ENCODE data around the gene IRAK1BP1.
"Not testable (repeated sequence)": the region's sequence is repeated elsewhere in the genome, so short reads cannot be mapped to it uniquely, and the experiment has no call there.

Gene IRAK1BP1

DNA sequence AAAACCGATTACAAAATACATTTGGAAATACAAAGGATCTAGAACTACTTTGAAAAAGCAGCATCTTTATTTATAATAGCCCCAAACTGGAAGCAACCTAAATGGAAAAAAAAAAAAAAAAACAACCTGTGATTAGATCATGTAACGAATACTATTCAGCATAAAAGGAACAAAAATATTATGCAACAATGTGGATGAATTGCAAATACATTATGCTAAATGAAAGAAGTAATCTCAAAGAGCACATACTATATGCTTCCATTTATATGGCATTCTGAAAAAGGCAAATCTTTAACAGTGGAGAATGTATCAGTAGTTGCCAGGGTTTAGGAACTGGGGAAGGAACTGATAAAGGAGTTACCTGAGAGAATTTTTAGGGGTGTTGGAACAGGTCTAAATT, 28.9 kb downstream of the IRAK1BP1 start:
- DNase-seq = no peak

DNA sequence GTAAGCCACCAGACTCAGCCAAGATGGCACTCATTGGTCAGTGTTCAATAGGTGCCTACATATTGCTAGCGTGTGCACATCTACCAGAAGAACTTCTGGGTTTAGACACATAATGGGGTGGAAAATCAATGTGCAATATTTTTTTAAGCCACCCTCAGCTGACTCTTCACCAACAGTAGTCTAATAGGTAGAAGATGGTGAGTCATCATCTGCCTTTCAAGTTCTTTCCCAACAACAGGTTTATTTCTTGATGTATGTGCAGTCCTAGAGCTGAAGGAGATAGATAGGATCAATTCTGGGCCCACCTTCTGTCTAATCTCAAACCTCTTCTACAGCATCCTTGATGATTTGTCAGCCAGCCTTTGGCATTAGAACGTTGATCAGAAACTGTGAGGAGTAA, 41.3 kb downstream of the IRAK1BP1 start:
- DNase-seq = no peak

DNA sequence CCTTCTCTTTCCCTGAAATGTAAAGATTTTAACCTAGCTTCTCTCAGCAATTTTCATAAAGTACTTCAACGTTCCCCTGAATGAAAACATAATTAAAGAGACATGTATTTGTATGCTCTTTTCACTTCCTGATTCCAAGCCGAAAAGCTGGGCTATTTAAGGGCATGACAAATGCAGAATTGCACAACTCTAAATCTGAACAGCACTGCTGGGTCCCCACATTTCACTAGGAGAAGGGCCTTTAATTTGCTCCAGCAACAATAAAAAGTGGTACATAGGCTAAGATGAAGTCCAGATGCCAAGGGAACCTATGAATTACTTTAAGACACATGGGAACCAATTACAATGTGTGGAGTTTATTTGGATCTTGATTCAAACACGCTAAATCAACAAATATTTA, 42.0 kb downstream of the IRAK1BP1 start:
- no peak for DNase-seq

DNA sequence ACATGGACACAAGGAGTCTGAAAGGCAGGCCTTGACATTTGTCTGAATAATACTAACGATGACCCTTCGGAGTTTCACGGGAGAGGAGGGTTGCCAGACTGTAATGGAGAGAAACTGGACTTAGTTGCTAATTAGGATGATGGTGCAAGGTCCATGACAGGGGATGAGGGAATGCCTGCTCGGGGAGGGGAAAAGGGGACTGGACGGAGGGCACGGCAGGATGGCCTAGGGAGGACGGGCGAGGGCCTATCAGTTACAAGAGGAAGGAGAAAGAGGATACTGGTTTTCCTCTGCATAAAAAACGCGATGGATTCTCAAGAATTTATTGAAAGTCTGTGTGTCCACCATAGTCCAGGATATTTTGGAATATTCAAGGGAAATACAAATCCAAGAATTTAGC, 42.7 kb downstream of the IRAK1BP1 start:
- DNase-seq = no peak

DNA sequence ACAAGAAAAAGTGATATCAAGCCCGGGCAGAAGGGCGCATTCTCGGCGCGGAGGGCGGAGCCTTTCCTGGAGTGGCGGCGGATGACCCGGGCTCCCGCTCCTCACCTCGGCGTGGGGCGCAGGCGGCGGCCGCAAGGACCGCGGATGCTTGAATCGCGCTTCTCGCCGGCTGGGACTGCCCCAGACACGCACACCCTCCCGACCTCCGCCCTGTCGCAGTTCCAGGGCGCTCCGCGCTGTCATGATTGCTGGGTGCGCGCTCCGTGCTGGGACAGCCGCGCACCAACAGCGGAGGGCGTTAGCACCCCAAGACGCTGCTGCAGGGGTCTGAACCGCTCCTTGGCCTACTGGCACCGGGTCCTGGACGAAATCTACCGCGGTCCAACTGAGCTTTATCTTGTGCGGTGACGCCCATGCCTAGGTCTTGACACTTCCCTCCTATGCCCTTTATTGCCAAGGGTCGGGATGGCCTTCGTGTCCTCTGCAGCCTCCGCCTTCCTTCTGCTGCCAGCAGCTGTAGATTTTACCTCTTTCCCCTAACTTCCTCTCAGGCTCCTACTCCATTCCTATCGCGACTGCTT, 43.3 kb downstream of the IRAK1BP1 start:
- DNase-seq = no peak

DNA sequence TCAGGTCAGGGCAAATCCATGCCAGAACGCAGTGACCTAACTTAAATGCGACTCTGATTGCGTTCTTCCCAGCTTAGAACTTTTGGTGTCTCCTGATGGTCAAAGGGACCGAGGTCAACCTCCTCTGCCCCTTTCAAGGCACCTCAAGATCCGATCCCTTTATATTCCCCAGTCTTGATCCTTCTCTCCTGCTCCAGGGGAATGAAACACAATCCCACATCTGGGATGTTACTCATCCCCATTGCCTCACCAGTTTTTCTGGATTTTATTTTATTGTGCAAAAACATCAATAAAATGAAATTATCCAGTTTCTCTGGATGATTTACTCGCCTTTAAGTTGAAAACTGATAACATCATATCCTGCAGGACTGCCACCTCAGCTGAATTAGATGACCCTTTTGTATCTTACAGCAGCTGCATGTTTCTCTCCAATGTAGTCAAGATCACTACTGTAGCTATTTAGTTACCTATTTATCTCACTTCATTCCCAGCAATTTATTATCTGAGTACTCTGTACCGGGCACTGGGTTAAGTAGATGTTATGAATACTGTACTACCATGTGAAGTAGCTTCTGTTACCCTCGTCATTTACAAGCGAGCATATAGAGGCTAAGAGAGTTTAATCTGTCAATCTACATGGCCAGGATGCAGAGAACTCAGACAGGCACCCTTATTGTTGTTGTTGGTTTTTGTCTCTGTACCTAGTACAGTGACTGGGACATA, 44.0 kb downstream of the IRAK1BP1 start:
- DNase-seq = no peak

DNA sequence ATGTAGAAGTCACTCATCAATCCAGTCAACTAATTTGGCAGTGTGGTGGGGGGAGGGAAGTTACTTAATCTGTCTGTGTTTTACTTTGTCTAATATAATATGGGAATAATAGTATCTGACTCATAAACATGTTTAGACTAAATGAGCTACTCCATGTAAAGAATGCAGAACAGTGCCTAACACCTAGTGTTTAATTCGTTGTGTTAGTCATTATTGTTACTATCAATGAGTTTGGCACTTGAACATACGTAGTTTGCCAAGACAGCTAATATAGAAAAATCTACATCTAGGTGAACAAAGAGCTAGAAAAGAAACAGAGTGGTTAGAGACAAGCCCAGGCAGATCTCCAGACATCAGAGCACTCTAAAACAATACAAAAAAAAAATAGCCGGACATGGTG, 49.1 kb downstream of the IRAK1BP1 start:
- no peak for DNase-seq

DNA sequence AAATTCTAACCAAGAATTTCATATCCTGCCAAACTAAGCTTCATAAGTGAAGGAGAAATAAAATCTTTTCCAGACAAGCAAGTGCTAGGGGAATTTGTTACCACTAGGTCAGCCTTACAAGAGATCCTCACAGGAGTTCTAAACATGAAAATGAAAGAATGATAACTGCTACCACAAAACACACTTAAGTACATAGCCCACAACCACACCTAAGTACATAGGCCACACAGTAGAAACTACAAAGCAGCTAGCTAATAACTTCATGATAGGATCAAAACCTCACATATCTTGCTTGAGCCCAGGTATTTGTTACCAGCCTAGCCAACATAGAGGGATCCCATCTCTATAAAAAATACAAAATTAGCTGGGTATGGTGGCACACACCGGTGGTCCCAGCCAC, 50.4 kb downstream of the IRAK1BP1 start:
- no peak for DNase-seq

DNA sequence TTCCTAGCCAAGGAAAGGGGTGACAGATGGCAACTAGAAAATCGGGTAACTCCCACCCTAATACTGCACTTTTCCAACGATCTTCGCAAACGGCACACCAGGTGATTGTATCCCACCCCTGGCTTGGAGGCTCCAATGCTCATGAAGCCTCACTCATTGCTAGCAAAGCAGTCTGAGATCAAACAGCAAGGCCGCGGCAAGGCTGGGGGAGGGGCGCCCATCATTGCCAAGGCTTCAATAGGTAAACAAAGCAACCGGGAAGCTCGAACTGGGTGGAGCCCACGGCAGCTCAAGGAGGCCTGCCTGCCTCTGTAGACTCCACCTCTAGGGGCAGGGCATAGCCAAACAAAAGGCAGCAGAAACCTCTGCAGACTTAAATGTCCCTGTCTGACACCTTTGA, 53.8 kb downstream of the IRAK1BP1 start:
- DNase-seq = not testable (repeated sequence)

DNA sequence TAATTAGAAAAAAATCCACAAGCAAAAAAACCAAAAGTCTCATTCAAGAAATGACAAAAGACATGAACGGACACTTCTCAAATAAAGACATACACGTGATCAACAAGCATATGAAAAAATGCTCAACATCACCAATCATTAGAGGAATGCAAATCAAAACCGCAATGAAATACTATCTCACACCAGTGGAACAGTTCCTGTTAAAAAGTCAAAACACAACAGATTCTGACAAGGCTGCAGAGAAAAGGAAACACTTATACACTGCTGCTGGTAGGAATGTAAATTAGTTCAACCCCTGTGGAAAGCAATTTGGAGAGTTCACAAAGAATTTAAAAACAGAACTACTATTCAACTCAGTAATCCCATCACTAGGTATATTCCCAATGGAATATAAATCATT, 58.0 kb downstream of the IRAK1BP1 start:
- no peak for DNase-seq

DNA sequence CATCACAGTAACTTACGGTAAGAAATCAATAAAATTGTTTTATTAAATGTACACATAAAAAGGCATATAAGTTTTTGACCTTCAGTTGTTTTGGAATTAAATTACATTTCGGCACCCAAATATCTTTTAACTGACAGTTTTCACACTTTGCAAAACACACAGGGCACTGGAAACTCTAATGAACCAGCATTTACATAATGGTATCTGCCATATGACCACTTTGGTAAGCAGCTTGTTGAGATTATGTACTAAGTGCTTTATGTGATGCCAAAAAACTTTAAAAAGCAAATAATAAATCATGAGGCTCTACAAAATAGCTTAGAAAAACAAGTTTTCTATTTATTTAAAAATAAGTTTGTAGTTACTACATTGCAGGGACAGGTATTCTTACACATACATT, 68.2 kb downstream of the IRAK1BP1 start:
- no peak for DNase-seq

DNA sequence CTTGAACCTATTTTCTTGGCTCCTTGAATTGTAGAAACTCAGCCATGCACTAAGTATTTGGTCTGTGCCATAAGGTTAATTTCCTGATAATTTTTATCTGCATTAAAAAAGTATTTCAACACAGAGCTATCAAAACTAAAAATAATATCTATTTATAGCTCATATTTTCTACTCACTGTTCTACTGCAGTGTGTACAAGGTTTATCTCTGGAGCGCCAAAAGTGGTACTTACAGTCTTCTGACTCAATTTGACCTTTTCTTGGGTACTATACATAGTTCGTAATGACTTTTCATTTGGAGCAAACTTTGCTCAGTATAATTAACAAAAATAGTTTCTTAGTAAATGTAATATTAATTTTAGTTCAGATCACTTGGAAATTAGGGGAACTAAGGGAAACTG, 69.2 kb downstream of the IRAK1BP1 start:
- DNase-seq = no peak

DNA sequence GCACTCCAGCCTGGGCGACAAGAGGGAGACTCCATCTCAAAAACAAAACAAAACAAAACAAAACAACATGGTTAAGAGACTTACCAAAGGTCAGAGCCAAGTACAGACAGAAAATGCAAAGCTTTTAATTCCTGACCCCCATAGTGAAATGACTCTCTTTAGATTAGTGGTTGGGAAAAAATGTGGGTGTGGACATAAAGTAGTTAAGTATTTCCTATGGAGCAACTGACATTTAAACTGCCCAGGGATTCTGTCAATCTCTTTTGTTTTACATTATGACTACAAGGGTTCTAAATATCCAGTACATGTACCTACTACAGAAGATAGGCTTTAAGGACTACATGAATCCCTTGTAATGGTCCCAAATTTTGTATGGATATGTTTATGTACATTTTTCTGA, 75.1 kb downstream of the IRAK1BP1 start:
- DNase-seq = no peak

DNA sequence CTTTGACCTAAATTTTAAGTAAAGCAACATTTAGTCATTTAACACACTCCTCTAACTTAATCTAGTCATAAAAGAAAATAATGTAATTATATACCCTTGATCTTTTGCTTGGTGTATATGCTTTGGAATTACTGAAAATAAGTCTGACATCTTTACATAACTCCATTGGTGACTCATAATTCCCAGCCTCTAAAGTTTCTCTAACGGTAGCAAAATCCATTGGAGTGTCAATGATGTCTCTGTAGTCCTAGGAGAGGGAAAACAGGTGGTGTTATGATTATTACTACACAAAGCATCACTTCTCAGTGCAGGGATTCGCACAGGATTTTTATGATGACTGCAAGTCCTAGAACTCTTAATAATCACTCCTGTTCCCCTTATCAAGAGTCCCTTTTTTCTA, 80.2 kb downstream of the IRAK1BP1 start:
- no peak for DNase-seq

DNA sequence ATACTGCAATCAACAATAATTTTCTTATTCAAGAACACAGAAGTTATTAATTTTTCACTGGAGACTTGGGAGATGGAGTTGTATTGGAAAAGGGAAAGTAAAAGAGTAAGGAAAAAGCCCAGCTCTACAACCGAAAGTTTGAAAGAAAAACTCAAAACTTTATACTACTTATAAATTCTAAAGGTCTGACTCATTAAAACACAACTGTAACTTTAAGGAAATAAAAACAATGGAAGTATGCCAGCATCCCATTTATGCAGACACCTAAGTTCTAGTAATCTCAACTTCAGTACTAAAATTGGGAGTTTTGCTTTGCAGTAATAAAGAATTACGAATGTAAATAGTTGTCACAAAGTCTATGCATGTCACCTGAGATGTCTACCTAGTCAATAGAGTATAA, 80.6 kb downstream of the IRAK1BP1 start:
- DNase-seq = peak; percentile 10

DNA sequence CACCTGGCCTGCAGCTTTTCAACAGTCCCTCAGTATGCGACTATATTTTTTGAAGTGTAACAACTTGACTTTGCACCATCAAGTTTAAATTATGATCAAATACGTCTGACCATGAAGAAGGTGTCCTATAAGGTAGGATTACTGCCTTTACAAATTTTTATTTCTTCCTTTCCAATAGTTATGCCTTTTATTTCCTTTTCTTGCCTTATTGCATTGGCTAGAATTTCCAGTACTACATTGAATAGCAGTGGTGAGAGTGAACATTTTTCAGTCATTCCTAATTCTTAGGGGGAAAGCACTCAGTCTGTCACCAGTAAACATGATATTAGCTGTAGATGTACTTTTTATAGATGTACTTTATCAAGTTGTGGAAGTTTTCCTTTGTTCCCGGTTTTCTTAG, 81.4 kb downstream of the IRAK1BP1 start:
- DNase-seq = no peak

DNA sequence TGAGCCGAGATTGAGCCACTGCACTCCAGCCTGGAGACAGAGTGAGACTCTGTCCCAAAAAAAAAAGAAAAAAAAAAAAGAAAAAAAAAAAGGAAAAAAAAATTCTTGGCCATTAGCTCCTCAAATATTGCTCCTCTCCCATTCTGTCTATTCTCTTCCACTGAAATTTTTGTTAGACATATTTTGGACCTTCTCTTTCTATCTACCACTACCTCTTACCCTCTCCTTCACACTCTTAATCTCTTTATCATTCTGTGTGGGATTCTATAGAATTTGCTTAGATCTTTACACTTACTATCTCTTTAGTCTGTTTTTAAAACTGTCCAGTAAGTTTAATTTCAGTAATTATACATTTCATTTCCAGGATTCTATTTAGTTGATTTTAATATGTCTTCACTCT, 85.0 kb downstream of the IRAK1BP1 start:
- no peak for DNase-seq
